ENCODE data around the gene SULT1A2.

DNA sequence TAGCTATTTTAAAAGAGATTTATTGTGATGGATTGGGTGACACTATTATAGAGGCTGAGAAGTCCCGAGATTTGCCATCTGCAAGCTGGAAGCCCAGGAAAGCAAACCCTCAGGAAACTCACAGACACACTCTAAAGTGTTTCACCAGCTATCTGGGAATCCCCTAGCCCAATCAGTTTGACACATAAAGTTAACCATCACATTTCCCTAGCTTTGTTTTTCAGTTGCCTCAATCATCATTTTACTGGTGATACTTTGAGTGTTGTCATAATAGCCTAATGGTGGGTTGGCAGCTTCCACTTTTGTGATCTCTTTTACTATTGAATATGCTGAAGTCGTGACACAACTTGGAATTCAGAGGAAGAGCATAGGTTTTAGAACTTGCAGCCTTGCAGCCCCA, 41.3 kb downstream of the SULT1A2 start:
- TF ChIP-seq CBFB (CRISPR knock-in tag; IDR thresholded peaks at IDR 0.05) (no peak), HOXA5 (CRISPR knock-in tag; IDR thresholded peaks at IDR 0.05) (no peak), ZNF383 (CRISPR knock-in tag; IDR thresholded peaks at IDR 0.05; ENCODE audit: borderline replicate concordance) (no peak), NFYC (CRISPR knock-in tag; IDR thresholded peaks at IDR 0.05) (no peak)
- TF ChIP-seq, protein P1, sequence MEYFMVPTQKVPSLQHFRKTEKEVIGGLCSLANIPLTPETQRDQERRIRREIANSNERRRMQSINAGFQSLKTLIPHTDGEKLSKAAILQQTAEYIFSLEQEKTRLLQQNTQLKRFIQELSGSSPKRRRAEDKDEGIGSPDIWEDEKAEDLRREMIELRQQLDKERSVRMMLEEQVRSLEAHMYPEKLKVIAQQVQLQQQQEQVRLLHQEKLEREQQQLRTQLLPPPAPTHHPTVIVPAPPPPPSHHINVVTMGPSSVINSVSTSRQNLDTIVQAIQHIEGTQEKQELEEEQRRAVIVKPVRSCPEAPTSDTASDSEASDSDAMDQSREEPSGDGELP (IDR thresholded peaks at IDR 0.05; ENCODE audit: borderline replicate concordance, low read depth): no peak
- TF ChIP-seq, protein P2, sequence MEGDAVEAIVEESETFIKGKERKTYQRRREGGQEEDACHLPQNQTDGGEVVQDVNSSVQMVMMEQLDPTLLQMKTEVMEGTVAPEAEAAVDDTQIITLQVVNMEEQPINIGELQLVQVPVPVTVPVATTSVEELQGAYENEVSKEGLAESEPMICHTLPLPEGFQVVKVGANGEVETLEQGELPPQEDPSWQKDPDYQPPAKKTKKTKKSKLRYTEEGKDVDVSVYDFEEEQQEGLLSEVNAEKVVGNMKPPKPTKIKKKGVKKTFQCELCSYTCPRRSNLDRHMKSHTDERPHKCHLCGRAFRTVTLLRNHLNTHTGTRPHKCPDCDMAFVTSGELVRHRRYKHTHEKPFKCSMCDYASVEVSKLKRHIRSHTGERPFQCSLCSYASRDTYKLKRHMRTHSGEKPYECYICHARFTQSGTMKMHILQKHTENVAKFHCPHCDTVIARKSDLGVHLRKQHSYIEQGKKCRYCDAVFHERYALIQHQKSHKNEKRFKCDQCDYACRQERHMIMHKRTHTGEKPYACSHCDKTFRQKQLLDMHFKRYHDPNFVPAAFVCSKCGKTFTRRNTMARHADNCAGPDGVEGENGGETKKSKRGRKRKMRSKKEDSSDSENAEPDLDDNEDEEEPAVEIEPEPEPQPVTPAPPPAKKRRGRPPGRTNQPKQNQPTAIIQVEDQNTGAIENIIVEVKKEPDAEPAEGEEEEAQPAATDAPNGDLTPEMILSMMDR (CRISPR knock-in tag; IDR thresholded peaks at IDR 0.05): no peak
